ENCODE data around the gene TSSK3. TPM values are rescaled to one million over a fixed set of nuclear protein-coding genes. Genes with fewer than 3 reads are reported as not detected.

The TSSK3 gene
- total RNA-seq, 4 donors from 2014 or later: 0.48 TPM; not detected in 3

GRCh38 chr1:32400876-32401631 lies 38.7 kb downstream of the TSSK3 start:
- ATAC-seq (ENCODE audit: low FRiP score): peak; percentile 97
- TF ChIP-seq, protein P1, sequence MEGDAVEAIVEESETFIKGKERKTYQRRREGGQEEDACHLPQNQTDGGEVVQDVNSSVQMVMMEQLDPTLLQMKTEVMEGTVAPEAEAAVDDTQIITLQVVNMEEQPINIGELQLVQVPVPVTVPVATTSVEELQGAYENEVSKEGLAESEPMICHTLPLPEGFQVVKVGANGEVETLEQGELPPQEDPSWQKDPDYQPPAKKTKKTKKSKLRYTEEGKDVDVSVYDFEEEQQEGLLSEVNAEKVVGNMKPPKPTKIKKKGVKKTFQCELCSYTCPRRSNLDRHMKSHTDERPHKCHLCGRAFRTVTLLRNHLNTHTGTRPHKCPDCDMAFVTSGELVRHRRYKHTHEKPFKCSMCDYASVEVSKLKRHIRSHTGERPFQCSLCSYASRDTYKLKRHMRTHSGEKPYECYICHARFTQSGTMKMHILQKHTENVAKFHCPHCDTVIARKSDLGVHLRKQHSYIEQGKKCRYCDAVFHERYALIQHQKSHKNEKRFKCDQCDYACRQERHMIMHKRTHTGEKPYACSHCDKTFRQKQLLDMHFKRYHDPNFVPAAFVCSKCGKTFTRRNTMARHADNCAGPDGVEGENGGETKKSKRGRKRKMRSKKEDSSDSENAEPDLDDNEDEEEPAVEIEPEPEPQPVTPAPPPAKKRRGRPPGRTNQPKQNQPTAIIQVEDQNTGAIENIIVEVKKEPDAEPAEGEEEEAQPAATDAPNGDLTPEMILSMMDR (IDR thresholded peaks at IDR 0.05): peak in 2 of 3 donors; percentile 32 to 54
- DNase-seq (ENCODE audit: low spot score): peak; percentile 64

DNA sequence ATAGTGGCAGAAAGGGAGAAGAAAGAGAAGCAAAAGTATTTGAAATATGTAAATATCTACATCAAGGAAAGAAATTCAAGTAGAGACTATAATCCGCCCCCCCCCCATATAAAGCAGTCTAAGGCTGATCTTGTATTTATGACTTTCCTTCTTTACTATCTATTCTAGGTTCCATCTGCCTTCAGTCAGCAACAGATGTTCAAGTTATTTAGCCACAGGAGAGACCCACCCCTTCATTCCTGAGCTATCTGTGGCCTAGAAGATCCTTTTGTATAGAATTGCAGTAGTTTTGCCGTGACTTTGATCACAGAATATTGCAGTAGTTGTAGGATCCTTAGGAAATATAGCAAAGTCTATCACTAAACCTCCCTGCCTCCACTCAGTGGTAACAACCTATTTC lies 42.6 kb downstream of the TSSK3 start:
- ATAC-seq (ENCODE audit: low FRiP score) (no peak), DNase-seq (ENCODE audit: low spot score) (no peak)
- TF ChIP-seq, protein P1 (IDR thresholded peaks at IDR 0.05): no peak

- TF ChIP-seq, protein P1 (IDR thresholded peaks at IDR 0.05): no peak
- ATAC-seq (ENCODE audit: low FRiP score) (no peak), DNase-seq (ENCODE audit: low spot score) (no peak)
These were observed 43.5 kb downstream of the TSSK3 start for GRCh38 chr1:32405672-32406467.

DNA sequence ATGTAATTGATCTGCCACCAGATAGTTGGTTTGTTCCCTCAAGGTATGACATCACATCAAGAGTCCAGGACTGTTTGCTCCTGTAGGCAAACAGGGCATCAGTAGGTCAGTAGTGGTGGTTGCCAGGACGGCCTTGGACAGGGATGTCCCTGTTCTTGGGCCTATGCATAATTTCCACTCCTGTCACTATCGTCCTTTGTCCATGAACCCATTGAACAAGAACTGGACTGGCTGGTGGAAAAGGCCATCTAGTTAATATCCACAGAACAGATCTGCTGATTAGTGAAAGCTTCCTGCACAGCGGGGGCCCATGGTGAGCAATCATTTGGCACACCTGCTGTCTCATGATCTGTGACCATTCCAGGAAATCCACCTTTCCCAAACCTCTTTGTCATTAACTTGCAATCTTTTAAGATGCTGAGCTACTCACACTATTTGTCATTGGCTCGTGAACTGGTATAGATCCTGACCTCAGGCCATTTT lies 44.3 kb downstream of the TSSK3 start:
- DNase-seq (ENCODE audit: low spot score): no peak
- TF ChIP-seq, protein P1 (IDR thresholded peaks at IDR 0.05): no peak
- ATAC-seq (ENCODE audit: low FRiP score): no peak

- ATAC-seq (ENCODE audit: low FRiP score) (no peak), DNase-seq (ENCODE audit: low spot score) (no peak)
- TF ChIP-seq, protein P1 (IDR thresholded peaks at IDR 0.05): no peak
These were observed 48.9 kb downstream of the TSSK3 start for GRCh38 chr1:32411261-32411660.

DNA sequence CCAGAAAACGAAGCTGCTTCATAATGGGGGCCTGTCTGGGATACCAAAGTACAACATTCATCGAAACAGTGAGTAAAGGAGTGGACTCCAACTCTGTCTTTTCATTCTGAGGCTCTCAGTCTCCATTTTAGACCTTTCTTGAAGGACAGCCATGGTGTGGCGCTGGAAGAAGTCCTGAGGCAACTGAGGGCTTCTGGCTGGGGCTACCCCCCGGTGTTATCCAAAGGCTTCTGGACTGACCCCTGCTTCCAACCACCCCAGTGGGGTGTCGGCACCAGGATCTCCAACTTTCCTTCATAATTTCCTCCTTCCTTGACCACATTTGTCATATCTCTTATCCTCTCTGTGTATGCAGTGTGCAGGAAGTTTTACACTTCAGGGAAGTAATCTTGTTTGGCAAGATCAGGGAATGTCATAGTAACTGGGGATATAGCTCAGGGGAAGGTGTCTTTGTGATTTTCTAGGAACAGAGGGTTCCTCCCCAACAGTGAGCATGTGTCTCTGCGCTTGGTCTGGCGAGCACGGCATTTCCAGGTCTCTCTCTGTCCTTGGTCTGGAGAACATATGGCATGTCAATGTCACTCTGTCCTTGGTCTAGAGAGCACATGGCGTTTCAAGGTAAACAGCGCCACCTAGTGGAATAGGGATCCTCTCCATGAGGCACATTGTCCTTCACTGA lies 51.3 kb downstream of the TSSK3 start:
- DNase-seq (ENCODE audit: low spot score) (no peak), ATAC-seq (ENCODE audit: low FRiP score) (no peak)
- TF ChIP-seq, protein P1 (IDR thresholded peaks at IDR 0.05): no peak

Other genes with a start within 250 kb of the TSSK3 start
- 10 to 100 TPM; 41.9 to 80.8 (median 49.0) TPM for gene TXLNA, start 182.9 kb upstream of the TSSK3 start, total RNA-seq
- gene CCDC28B, start 161.9 kb upstream of the TSSK3 start, total RNA-seq: 1 to 10 TPM; 2.6 to 5.5 (median 3.1) TPM
- 1 to 10 TPM in 3 of 4 donors, under 1 TPM in 1; 0.60 to 1.9 (median 1.2) TPM for gene IQCC, start 156.9 kb upstream of the TSSK3 start, total RNA-seq
- not detected for gene DCDC2B, start 153.4 kb upstream of the TSSK3 start, total RNA-seq
- gene TMEM234, start 140.2 kb upstream of the TSSK3 start, total RNA-seq: 10 to 100 TPM in 3 of 4 donors, 1 to 10 TPM in 1; 8.8 to 15.4 (median 11.3) TPM
- gene EIF3I, start 140.1 kb upstream of the TSSK3 start, total RNA-seq: 100 to 1,000 TPM; 159 to 210 (median 191) TPM
- 10 to 100 TPM in 1 of 4 donors, 1 to 10 TPM in 3; 1.8 to 14.8 (median 3.8) TPM for gene FAM167B, start 115.3 kb upstream of the TSSK3 start, total RNA-seq
- 1 to 10 TPM; 1.1 to 6.8 (median 4.8) TPM for gene LCK, start 111.3 kb upstream of the TSSK3 start, total RNA-seq
- gene HDAC1, start 70.5 kb upstream of the TSSK3 start, total RNA-seq: 10 to 100 TPM; 32.3 to 52.6 (median 39.5) TPM
- 10 to 100 TPM; 29.5 to 61.0 (median 42.7) TPM for gene MARCKSL1, start 26.3 kb upstream of the TSSK3 start, total RNA-seq
- 10 to 100 TPM in 1 of 4 donors, 1 to 10 TPM in 3; 2.5 to 13.4 (median 5.4) TPM for gene FAM229A, start 54 bp upstream of the TSSK3 start, total RNA-seq
- gene BSDC1, start 31.9 kb downstream of the TSSK3 start, total RNA-seq: 10 to 100 TPM; 51.9 to 73.1 (median 69.5) TPM
- gene ZBTB8B, start 102.5 kb downstream of the TSSK3 start, total RNA-seq: under 1 TPM in 1 of 4 donors, not detected in 3; under 0.01 TPM
- 10 to 100 TPM in 1 of 4 donors, 1 to 10 TPM in 3; 5.4 to 10.9 (median 7.0) TPM for gene ZBTB8A, start 176.9 kb downstream of the TSSK3 start, total RNA-seq